DMS53 (cell line): ENCODE results near the gene TREM1.
"Not testable (repeated sequence)": the region's sequence is repeated elsewhere in the genome, so short reads cannot be mapped to it uniquely, and the experiment has no call there.

ENCODE experiments used
- DNase-seq: peaks from one replicate; lab custom pipeline; 2025; lab: John Stamatoyannopoulos, UW

The TREM1 gene

DNA sequence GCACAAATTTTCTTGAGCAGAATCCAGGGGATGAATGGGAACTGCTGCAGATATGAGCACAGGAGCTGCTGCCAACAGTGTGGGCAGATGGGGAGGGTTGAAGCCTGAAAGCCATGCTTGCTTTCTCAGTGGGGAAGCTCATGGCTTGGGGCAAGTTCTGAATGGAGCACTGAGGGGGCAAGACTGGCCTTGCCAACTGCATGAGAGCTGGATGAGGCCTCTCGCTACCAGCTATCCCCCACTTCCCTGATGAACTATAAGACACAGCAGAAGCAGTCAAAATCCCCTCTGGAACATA lies 28.3 kb downstream of the TREM1 start:
- DNase-seq = no peak

DNA sequence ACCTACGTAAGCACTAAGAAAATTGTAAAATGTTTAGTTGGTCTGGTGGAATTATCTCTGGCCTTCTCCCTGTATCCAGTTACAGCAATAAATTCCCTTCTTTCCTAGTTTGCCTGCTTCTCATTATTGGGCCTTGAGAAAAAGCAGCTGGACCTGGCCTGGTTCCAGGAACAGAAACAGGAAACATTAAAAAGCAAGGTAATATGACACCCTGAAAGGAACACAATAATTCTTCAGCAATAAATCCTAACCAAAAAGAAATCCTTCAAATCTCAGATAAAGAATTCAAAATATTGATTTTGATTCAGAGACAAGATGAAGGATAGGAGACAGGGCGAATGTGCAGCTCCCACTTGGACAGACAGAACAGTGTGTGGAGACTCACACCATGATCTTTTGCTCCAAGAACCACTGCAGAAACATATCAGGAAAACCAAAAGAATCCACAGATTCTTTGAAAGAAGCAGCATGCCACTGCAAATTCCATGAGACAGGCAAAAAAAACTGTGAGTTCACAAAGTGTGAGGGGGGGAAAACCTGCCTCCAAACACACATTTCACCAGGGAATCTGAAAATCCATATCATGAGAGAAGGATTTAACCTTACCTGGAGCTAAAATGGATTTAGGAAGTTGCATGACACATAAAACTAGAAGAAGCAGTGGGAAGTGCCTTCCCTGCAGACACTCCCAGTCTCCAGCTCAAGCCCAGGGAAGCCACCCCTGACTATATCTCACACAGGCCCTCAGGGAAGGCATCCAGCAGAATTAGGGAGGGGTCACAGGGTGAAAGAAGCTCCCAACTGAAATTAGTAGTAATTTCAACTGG lies 28.9 kb downstream of the TREM1 start:
- DNase-seq = peak; percentile 77

DNA sequence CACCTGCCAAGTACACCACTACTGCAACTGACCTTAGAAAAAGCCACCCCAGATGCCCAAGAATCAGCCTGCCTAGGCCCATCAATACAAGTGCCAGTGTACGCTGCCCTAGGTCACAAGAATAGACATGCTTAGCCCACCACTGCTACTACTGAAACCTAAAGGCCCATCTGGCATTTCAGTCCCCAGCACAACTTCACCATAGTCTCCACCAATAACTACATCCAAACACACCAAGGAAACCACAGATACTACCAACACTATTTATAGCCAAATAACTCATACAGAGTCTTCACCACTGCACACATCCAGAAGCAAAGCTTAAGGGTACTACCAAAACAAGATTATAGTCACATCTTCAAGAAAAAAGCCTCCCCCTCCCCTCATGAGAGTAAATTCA lies 30.1 kb downstream of the TREM1 start:
- DNase-seq = no peak

DNA sequence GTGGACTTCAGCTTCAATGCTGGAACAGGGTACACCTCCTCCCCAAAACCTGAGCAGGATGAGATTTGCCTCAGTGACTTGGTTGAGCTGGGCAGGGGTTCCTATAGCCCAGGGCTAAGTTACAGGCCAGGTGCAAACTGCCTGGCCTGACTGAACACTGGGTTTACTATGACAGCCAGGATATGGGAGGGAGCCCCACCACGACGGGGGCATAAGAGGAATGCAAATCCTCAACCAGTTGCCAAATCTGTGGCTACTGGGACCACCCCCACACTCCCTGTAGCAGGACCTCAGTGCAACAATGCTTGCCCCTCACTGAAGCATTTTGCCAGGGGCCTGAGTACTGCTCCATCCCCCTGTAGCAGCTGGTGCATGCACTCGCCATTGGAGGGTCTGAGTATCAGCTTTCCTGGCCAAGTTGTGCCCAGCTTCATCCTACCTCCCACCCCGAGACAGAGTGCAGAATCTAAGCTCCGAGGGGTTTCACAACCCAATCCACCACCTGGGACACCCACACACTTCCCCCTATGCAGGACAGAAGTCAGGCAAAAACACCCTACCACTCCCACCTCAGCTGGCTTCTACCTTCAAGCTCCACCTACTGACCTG lies 30.7 kb downstream of the TREM1 start:
- DNase-seq = no peak

DNA sequence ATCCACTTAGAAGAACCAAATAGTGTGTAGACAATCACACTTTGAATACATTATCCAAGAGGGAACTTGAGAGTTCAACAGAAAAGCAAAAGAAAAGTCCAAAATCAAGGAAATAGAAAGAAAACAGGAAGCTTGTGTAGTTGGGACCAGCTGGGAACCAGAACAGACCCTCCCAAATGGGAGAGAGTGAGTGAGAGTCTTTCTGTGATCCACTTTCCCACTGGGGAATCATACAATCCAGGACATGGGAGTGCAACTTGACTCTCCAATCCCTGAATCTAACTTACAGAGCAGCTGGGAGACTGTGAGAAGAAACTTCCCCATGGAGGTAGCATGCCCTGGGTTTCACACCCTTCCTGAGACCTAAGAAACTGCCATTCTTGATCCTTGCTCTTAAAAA lies 31.4 kb downstream of the TREM1 start:
- DNase-seq = no peak

DNA sequence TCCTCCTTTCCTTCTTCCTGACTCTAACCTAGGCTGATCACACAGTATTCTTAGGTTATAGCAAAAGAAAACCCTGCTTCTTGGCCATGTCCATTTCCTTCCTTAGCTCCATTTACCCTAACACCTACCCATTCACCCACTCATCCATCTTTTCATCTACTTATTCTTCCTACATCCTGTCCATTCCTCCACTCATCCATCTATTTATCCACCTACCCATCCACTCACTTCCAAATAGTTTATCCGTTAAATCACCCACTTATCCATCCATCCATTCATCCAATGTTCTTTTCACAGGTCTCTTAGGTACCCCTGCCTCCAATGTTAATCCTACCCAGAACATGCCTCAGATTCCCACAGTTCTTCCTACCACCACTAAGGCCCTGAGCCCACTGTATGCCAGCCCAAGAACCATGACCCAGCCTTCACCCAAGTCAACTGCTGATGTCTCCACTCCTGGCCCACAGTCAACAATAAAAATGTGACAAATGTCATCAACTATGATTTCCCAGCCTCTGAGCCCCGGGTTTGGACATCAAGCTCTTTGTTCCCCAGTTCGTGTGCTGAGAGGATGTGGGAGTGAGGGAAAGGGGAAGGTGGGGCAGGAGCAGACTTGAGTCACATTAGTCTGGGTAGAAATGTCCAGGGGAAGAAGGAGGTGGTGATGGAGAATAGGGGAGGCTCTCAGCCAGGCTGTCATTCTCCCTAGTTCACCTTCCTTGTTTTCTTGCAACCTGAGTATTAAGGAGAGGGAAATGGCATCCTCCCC lies 33.9 kb downstream of the TREM1 start:
- DNase-seq = no peak

DNA sequence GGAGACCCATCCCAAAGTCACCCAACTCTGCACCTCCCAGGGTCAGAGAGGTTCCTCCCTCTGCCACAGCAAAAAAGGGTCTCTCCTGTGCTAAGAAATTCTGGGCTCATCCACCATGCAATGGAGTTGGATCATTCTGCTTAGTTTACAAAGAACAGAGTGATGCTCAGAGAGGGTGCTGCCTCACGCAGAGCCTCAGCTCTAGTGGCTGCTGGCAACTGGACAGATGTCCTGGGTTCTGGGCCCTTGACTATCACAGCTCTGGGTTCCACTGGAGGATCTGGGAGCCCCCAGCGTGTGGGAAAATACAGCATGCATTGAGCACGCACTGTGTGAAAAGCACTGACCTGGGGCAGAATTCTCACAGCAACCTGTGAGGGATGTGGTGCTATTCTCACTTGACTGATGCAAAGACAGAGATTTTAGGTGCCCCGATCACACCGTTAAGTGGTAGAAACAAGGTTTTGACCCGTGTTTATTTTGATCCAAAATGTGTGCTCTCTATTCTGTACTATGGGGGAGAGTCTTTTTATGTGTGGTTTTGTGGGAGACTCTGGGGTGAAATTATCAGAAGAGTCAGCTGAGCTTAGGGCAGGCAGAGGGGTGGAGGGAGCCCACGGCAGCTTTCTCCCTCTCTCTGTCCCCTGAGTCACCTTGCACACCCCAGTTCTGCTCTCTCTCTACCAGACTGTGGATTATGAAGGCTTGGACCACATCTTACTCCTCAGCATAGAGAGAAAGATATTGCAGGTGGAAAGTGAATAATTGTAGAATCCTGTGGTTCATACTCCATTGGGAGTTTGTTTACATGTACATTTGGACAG lies 38.4 kb downstream of the TREM1 start:
- DNase-seq = no peak

DNA sequence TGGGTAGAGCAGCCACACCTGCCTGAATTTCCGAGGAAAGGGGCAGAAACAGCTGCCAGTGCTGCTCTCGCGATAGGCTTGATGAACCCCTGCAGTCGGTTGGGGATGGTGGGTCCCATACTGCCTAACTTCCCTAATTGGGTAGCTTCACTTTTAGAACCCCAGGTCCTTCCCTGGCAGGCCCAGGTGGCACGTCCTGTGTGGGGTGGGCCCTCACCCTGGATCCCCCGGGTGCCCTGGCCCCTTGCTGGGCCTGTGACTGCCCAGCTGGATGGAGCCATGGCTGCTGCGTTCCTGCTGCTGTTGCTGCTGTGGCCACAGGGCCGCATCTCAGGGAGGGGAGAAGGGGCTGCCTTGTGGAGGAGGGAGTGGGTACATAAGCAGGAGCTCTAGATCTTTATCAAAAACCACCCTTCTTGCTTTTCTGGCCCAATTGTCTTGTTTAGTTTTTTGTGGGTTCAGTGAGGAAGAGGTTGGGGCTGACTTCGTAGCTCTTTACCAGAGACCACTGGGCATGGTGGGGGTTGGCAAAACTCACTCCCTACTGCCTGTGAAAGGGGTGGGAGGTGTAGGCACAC lies 39.1 kb downstream of the TREM1 start:
- DNase-seq = no peak

DNA sequence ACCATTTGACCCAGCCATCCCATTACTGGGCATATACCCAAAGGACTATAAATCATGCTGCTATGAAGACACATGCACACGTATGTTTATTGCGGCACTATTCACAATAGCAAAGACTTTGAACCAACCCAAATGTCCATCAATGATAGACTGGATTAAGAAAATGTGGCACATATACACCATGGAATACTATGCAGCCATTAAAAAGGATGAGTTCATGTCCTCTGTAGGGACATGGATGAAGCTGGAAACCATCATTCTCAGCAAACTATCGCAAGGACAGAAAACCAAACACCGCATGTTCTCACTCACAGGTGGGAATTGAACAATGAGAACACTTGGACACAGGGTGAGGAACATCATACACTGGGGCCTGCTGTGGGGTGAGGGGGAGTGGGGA lies 40.0 kb downstream of the TREM1 start:
- DNase-seq = not testable (repeated sequence)

DNA sequence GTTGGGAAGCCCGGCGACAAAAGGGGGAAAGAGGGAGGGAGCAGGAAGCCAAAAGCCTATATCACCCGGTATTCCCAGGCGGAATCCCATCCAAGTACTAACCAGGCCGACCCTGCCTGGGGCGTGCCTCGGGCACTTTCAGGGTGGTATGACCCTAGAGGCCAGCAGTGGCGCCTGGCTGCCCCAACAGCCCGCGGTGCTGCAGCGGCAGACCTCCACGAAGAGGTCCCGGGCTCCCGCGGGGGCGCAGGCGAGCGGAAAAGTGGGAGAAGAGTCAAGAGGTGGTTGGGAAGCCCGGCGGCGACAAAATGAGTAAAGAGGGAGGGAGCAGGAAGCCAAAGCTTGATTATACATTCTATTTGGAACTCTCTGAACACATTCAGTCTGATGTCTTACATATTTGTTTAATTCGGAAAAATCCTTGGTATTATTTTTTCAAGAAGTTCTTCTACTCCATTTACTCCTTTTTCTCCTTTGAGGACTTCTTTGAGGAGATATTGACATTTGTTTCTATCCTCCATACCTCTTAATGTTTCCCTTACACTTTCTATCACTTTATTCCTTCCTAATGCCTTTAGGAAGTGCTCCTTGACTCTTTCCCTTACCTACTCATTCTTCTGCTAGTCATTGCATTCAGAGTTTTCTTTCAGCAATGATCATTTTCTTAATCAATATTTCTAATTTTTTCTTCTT lies 46.9 kb downstream of the TREM1 start:
- no peak for DNase-seq

DNA sequence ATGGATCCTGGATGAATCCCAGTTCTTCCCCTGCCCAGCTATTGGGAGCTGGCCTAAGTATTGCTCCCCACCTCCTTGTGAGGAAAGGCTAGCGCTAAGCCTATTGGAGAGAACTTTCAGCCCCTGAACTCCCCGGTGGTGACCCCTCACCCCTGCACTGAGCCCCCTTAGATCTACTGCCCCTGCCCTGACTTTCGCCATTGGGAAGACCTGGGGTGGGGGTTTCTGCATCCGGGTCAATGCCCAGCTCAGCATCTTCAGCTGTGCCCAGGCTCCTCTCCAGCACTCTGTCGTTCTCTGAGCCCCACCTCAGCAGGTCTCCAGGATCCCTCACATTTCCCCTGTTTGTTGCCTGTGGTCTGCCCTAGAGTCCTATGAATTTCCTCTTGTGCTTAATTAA lies 49.4 kb downstream of the TREM1 start:
- no peak for DNase-seq

DNA sequence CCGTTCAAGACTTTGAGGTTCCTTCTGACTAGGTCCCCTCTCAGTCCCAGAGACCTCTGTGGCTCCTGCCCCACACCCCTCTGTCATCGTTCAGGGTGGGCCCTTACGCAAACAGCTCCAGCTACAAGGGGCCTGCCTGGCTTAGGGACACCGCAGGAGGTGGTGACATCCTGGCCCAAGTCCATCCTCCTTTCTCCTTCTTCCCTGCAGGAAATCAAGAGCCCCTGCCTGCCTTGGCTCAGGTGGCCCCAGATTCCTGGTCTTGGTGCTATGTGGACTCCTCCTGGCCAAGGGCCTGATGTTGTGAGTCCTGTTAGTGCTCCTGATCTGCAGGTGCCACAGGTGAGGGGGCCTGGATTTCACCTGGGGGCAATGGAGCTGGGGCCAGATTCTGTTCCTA lies 50.2 kb downstream of the TREM1 start:
- no peak for DNase-seq

DNA sequence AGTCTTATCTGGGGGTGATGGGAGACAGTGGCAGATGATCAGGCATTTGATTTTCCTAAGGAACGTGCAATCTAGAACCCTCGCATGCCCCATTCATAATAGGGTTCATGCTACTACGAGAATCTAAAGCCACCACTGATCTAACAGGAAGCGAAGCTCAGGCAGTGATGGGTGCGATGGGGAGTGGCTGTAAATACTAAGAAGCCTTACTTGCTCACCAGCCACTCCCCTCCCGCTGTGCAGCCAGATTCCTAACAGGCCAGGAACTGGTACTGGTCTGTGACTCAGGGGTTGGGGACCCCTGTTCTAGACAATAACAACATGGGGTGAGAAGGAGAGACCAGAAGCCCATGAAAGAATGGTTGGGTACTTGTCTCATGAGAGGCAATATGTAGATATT lies 53.8 kb downstream of the TREM1 start:
- no peak for DNase-seq

DNA sequence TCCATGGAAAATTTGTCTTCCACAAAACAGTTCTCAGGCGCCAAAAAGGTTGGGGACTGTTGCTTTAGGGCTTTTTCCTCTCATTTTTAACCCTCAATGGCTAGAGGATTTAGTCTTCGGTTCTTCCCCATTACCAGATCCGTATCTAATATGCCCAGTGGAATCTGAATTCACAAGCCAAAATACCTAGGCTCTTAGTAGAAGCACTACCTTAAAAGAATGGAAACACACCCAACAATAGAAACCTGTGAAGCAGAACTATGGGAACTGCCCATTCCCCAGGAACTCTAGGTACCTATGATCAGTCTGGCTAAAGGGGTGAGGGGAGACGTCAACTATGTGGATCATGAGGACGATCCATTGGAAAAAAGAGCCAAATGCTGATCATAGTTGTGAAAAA lies 55.2 kb downstream of the TREM1 start:
- DNase-seq = no peak

DNA sequence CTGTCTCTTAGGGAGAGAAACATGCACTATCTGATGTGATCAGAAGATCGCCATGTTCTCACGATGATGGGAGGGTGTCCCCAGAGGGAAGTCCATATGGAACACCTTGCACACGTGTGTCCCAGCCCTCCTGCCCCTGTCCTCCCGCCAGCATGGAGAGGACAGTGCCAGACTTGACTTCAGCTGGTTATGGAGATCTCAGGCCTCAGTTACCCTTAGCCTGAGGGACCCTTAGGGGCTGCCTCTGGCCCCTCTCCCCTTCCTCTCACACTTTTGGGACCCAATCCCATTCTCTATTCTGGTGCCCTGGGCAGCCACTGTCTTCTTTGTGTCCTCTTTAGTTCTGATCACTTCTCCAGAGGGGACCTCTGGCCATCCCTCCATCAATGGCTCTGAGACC lies 56.8 kb downstream of the TREM1 start:
- DNase-seq = no peak

DNA sequence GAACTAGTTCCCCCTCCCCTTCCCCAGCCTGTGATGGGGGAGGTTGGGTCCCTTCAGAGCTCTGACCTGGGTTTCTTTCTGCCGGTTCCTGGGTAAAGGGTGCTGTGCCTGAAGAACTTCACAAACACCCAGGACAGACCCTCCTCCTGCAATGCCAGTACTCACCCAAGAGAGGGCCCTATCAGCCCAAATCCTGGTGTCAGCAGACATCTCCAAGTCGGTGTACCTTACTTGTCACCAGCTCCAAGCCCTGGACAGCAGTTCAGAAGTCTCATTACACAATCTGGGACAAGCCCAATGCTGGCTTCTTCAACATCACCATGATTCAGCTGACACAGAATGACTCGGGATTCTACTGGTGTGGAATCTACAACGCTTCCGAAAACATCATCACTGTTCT lies 57.9 kb downstream of the TREM1 start:
- DNase-seq = peak; percentile 63

DNA sequence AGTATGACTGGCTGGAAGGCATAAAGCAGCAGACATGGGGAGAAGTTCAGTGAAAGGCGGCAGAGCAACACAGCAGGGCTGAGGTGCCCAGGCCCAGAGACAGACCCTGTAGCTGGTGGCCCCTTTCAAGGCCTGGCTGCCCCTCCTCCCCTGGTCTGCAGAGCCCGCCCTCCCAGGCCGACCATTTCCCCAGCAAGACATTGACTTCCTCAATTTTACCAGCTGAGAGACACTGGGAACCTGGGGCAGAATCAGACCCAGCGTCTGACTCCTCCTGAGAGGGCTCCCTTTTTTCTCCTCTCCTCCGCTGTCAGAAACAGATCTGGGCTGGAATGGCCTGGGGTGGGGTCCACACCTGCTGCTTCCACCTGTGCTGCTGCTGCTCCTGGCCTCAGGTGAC lies 58.4 kb downstream of the TREM1 start, which contains the start of gene TREML4:
Gene TREML4, plus strand, starts transcription at position 254 of the 400 bp plus-strand sequence. Its CDS starts 79 bp downstream, at position 333.
- no peak for DNase-seq

DNA sequence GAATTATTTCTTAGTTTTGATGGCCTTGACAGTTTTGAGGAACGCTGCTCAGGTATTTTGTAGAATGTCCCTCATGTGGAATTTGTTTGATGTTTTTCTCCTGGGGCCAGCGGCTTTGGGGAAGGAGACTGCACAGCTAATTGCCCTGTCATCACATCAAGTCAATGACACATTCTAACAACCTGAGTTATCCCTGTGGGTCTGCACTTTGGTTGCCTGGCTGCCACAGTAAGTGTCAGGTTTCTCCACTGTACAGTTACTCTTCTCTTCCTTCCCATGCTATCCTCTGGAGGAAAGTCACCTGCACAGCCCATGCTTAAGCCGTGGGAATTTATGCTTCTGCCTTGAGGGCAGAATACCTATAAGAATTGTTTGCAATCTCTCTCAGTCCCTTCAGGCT lies 59.7 kb downstream of the TREM1 start:
- peak; percentile 57 for DNase-seq

DNA sequence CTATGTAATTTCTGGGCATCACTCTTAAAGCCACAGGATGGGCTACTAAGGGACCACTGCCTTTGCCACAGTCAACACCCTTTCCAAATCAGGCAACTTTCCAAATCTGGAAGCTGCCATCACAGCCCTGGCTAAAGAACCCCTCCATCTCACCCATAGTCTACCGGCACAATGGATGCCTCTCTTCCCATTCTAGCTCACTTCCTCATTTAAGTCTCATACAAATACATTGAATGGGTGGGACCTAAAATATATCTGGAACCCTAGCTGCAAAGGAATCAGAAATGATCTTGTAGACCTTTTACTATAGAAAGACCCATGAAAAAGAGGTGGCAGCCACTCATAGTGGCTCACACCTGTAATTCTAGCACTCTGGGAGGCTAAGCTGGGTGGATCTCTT lies 61.7 kb downstream of the TREM1 start:
- DNase-seq = no peak
